Measurements from ENCODE around the gene LRRIQ4.

DNA sequence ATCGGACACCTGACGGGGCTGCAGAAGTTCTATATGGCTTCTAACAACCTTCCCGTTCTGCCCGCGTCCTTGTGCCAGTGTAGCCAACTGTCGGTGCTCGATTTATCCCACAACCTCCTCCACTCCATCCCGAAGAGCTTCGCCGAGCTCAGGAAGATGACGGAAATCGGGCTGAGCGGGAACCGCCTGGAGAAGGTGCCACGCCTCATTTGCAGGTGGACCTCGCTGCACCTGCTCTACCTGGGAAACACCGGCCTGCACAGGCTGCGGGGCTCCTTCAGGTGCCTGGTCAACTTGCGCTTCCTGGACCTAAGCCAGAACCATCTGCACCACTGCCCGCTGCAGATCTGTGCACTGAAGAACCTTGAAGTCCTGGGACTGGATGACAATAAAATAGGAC lies 9.9 kb downstream of the LRRIQ4 start:
- TF ChIP-seq, protein P1, sequence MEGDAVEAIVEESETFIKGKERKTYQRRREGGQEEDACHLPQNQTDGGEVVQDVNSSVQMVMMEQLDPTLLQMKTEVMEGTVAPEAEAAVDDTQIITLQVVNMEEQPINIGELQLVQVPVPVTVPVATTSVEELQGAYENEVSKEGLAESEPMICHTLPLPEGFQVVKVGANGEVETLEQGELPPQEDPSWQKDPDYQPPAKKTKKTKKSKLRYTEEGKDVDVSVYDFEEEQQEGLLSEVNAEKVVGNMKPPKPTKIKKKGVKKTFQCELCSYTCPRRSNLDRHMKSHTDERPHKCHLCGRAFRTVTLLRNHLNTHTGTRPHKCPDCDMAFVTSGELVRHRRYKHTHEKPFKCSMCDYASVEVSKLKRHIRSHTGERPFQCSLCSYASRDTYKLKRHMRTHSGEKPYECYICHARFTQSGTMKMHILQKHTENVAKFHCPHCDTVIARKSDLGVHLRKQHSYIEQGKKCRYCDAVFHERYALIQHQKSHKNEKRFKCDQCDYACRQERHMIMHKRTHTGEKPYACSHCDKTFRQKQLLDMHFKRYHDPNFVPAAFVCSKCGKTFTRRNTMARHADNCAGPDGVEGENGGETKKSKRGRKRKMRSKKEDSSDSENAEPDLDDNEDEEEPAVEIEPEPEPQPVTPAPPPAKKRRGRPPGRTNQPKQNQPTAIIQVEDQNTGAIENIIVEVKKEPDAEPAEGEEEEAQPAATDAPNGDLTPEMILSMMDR (IDR thresholded peaks at IDR 0.05), result no peak
- TF ChIP-seq EP300 (IDR thresholded peaks at IDR 0.05) (no peak), POLR2A (IDR thresholded peaks at IDR 0.05; ENCODE audit: low read depth) (no peak), POLR2AphosphoS5 (IDR thresholded peaks at IDR 0.05) (no peak)
